ENCODE results near the gene STOML3. TPM values are rescaled to one million over a fixed set of nuclear protein-coding genes. Genes with fewer than 3 reads are reported as not detected.

STOML3 gene
- total RNA-seq, 1 donor from 2014 or later = 0.18 TPM

GRCh38 chr13:38979891-38980749 lies 10.5 kb downstream of the STOML3 start:
- Mint-ChIP-seq H3K36me3 (ENCODE audit: low read depth, unreplicated experiment) (no peaks in the 10 kb centered on the region), H3K27me3 (ENCODE audit: unreplicated experiment) (peaks cover 3% of the 10 kb centered on the region), H3K9me3 (ENCODE audit: unreplicated experiment) (no peaks in the 10 kb centered on the region), H3K4me3 (ENCODE audit: unreplicated experiment) (no peak overlapping the region), H3K4me1 (ENCODE audit: unreplicated experiment) (peaks cover 16% of the 10 kb centered on the region), H3K27ac (ENCODE audit: unreplicated experiment) (peak overlapping the region; percentile 87)
- no peak for TF ChIP-seq CTCF (IDR thresholded peaks at IDR 0.05; ENCODE audit: unreplicated experiment)
- no peak for DNase-seq (ENCODE audit: low spot score)

- H3K36me3 Mint-ChIP-seq (ENCODE audit: low read depth, unreplicated experiment) = no peaks in the 10 kb centered on the region
- H3K4me1 Mint-ChIP-seq (ENCODE audit: unreplicated experiment) = no peaks in the 10 kb centered on the region
- H3K27ac Mint-ChIP-seq (ENCODE audit: unreplicated experiment) = no peak overlapping the region
- no peaks in the 10 kb centered on the region for H3K9me3 Mint-ChIP-seq (ENCODE audit: unreplicated experiment)
- H3K4me3 Mint-ChIP-seq (ENCODE audit: unreplicated experiment) = no peak overlapping the region
- no peaks in the 10 kb centered on the region for H3K27me3 Mint-ChIP-seq (ENCODE audit: unreplicated experiment)
- DNase-seq (ENCODE audit: low spot score) = no peak
- no peak for TF ChIP-seq CTCF (IDR thresholded peaks at IDR 0.05; ENCODE audit: unreplicated experiment)
Measured at GRCh38 chr13:38970380-38971051, 20.1 kb downstream of the STOML3 start.

- Mint-ChIP-seq H3K9me3 (ENCODE audit: unreplicated experiment) (no peaks in the 10 kb centered on the region), H3K4me3 (ENCODE audit: unreplicated experiment) (no peak overlapping the region), H3K27ac (ENCODE audit: unreplicated experiment) (no peak overlapping the region), H3K36me3 (ENCODE audit: low read depth, unreplicated experiment) (no peaks in the 10 kb centered on the region), H3K27me3 (ENCODE audit: unreplicated experiment) (no peaks in the 10 kb centered on the region), H3K4me1 (ENCODE audit: unreplicated experiment) (no peaks in the 10 kb centered on the region)
- no peak for TF ChIP-seq CTCF (IDR thresholded peaks at IDR 0.05; ENCODE audit: unreplicated experiment)
- DNase-seq (ENCODE audit: low spot score) = no peak
Measured at GRCh38 chr13:38969187-38969586, 21.4 kb downstream of the STOML3 start.

GRCh38 chr13:38967446-38967845 lies 23.2 kb downstream of the STOML3 start:
- H3K4me1 Mint-ChIP-seq (ENCODE audit: unreplicated experiment) = no peaks in the 10 kb centered on the region
- no peak overlapping the region for H3K27ac Mint-ChIP-seq (ENCODE audit: unreplicated experiment)
- H3K27me3 Mint-ChIP-seq (ENCODE audit: unreplicated experiment) = no peaks in the 10 kb centered on the region
- no peak for TF ChIP-seq CTCF (IDR thresholded peaks at IDR 0.05; ENCODE audit: unreplicated experiment)
- no peak for DNase-seq (ENCODE audit: low spot score)
- H3K9me3 Mint-ChIP-seq (ENCODE audit: unreplicated experiment) = no peaks in the 10 kb centered on the region
- H3K4me3 Mint-ChIP-seq (ENCODE audit: unreplicated experiment) = no peak overlapping the region
- no peaks in the 10 kb centered on the region for H3K36me3 Mint-ChIP-seq (ENCODE audit: low read depth, unreplicated experiment)

- H3K27me3 Mint-ChIP-seq (ENCODE audit: unreplicated experiment) = peaks cover 2% of the 10 kb centered on the region
- DNase-seq (ENCODE audit: low spot score) = no peak
- H3K4me3 Mint-ChIP-seq (ENCODE audit: unreplicated experiment) = no peak overlapping the region
- no peak overlapping the region for H3K27ac Mint-ChIP-seq (ENCODE audit: unreplicated experiment)
- H3K9me3 Mint-ChIP-seq (ENCODE audit: unreplicated experiment) = no peaks in the 10 kb centered on the region
- no peaks in the 10 kb centered on the region for H3K36me3 Mint-ChIP-seq (ENCODE audit: low read depth, unreplicated experiment)
- H3K4me1 Mint-ChIP-seq (ENCODE audit: unreplicated experiment) = no peaks in the 10 kb centered on the region
- no peak for TF ChIP-seq CTCF (IDR thresholded peaks at IDR 0.05; ENCODE audit: unreplicated experiment)
Measured at GRCh38 chr13:38965281-38965680, 25.4 kb downstream of the STOML3 start.
